Limb (tissue), 2 donors: ENCODE data around the gene ATP5F1E.
"Not testable (repeated sequence)": the region's sequence is repeated elsewhere in the genome, so short reads cannot be mapped to it uniquely, and the experiment has no call there.

Experiments used
- DNase-seq, 2 donors: peaks; one replicate each; pipeline ENCODE4 v3.0.0-alpha.2; 2016; ENCODE audit errors: extremely low spot score in 2 of 2

The ATP5F1E gene

DNA sequence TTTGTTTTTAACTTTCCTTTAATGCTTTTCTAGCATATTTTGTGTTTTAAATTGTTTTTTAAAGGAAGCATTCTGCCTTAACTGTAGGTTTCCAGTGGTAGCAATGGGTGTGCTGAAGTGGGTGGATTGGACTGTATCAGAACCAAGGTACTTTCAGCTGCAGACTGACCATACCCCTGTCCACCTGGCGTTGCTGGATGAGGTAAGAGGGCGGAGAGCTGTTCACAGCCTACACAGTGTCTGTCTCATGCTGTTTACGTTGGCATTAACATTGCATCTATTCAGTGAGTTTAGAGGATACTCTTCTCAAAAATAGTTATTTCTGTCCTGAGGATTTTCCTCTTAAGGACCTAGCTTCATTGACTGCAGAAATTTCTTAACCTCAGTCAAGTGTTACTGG lies 39.2 kb downstream of the ATP5F1E start:
- DNase-seq, result no peak

DNA sequence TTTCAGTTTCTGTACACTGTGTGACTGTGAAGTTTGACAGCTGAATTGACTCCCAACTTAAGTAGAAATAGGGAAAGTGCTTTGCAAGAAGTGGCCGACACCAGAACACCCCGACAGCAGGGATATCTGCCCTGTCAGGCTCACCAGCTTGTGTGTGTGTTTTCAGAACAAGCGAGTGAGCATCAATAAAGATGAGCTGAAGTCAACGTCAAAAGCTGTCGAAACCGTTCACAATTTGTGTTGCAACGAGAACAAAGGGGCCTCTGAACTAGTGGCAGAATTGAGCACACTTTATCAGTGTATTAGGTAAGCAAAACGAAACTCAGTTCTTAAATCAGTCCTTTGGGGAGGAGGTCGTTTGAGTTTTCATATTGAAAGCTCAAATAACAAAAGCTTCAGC lies 40.4 kb downstream of the ATP5F1E start:
- DNase-seq, result peak in 1 of 2 donors; percentile 2

DNA sequence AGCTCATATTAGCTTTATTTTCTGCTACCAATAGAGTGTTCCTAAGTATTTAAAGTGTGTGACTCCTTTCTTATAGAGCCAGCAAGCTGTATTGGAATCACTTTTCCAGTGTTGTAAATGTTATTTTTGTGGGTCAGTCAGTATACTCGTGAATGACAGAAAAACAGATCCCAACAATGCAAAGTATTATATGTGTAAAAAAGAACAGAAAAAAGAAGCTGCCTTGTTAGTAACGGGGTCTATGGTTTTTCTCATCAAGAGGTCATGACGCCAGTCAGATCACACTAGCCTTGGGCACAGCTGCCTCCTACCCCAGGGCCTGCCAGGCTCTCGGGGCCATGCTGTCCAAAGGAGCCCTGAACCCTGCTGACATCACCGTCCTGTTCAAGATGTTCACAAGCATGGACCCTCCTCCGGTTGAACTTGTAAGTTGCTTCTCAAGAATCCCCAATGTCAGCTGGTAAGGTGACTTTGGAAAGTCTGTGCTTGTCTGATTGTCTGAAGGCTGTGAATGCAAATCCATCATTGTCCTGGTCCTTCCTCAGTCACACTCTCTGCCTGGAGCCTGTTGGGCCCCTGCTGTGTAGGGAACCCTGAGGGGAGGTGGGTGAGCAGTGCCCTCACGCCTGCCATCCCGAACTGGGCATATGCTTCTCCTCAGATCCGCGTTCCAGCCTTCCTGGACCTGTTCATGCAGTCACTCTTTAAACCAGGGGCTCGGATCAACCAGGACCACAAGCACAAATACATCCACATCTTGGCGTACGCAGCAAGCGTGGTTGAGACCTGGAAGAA lies 41.3 kb downstream of the ATP5F1E start:
- peak in 1 of 2 donors; percentile 14 for DNase-seq

DNA sequence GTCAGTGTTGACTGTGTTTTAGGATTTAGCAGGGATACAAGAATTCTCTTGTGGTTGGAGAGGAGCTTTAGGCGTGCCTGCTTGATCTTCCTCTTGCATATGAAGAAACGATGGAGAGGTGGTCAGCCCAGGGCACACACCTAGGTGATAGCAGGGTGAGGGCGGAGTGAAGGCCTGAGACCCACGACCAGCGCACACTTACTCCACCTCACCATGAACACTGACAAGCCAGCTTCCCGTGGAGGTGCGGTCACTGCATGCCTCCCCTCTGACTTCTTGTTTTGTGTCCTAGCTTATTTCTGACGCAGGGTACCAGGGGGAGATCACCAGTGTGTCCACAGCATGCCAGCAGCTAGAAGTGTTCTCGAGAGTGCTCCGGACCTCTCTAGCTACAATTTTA lies 42.9 kb downstream of the ATP5F1E start:
- DNase-seq, result peak in 1 of 2 donors; percentile 1

- peak in 1 of 2 donors; percentile 4 for DNase-seq
Measured at GRCh38 chr20:58988565-58988882, 43.6 kb downstream of the ATP5F1E start.

GRCh38 chr20:58987790-58988564 lies 44.2 kb downstream of the ATP5F1E start:
- DNase-seq, result no peak

DNA sequence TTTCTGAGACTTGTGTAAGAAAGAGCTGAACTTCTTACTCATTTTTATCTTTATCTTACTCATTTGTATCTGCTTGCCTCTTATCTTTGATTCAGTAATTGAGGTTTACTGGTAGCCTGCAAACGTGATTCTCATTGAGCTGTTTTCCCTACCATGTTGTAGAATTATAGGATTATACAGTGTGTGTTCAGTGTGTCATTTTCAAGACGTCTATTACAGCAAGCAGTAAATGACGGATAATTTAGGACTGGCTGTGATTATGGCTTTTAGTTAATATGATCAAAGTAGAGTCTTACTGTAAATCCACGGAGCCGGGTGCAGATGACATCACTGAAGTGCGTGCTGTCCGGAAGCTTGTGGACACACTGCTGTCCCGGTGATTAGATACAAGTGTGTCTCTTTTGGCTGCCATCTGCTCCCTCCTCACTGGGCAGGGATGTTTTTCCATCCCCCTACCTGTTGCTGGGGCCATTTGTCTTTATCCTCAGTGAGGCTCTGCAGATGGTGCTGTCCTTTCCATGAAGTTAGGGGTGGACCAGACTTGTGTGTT lies 45.1 kb downstream of the ATP5F1E start:
- DNase-seq, result peak in 1 of 2 donors; percentile 6

DNA sequence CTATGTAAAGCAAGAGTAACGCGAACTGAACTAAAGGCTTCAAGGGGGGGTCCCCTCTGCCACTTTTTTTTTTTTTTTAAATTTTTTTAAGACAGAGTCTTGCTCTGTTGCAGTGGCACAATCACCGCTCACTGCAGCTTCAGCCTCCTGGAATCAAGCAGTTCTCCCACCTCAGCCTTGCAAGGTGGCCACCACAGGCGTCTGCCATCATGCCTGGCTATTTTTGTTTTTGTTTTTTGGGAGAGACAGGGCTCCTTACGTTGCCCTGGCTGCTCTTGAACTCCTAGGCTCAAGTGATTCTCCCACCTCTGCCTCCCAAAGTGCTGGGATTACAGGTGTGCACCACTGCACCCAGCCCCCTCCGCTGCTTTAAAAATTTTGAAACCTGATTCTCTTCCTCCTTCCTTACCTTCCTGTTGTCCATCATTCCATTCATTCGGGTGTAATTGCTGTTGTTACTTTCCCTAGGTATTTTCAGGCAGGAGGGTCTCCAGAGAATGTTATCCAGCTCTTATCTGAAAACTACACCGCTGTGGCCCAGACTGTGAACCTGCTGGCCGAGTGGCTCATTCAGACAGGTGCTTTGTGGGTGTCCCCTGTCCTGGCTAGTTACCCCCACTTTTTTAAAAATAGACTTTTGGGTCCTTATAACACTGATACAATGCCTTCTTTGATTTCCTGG lies 45.7 kb downstream of the ATP5F1E start:
- no peak for DNase-seq

GRCh38 chr20:58985656-58986055 lies 46.5 kb downstream of the ATP5F1E start:
- DNase-seq, result no peak

DNA sequence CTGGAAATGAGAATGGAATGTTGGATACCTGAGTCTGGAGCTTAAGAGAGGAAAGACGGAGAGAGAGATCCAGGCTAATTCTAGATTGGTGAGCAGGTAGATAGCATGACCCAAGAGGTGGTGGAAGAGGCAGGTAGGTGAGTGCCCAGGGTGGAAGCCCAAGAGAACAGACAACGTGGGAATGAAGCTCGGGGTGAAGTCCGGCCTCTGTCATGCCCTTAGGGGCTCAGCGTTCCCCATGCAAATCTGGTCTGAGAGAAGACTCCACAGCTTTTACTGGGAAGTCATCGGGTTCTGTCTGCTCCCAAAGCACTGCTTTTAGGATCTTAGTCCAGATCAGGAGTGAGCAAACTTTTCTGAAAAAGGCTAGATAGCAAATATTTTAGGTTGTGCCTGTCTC lies 47.4 kb downstream of the ATP5F1E start:
- no peak for DNase-seq

DNA sequence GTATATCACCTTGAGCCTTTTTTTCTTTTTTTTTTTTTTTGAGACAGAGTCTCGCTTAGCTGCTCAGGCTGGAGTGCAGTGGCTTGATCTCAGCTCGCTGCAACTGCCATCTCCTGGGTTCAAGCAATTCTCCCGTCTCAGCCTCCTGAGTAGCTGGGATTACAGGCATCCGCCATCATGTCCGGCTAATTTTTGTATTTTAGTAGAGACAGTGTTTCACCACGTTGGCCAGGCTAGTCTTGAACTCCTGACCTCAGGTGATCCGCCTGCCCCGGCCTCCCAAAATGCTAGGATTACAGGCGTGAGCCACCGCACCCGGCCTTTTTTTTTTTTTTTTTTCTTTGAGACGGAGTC lies 49.0 kb downstream of the ATP5F1E start:
- not testable (repeated sequence) for DNase-seq

DNA sequence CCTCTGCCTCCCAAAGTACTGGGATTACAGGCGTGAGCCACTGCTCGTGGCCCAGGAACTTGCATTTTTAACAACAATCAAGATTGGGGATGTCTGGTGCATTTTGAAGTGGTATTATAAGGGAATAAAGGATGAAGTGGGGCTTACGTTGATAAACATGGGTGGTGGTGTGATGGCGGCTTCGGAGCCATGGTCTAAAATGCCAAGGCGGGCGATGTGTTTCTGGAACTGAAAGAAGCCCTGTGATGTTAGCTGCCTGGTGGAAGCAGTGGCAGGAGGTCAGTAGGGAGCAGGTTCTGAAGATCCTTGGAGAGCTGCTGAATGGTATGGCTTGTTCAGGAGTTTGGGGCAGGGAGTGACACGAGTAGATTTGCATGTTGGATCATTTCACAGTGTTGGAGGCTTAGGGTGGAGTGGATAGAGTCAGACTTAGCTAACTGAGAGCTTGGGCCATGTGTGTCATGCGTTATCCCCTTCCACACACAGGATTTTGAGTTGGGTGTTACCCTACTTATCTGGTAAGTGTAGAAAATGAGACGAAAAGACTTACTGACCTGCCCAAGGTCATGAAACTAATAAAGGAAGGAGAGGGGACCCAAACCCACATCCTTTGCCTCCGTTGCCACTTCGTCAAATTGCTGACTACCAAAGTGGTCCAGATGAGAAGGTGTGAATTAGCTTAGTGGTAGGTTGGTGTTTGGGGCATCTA lies 49.6 kb downstream of the ATP5F1E start:
- no peak for DNase-seq

GRCh38 chr20:58981628-58982364 lies 50.3 kb downstream of the ATP5F1E start:
- DNase-seq, result peak; percentile 30 to 49

GRCh38 chr20:58980711-58981627 lies 51.2 kb downstream of the ATP5F1E start, which contains the start of gene NELFCD:
Gene NELFCD, plus strand, starts transcription at chr20:58981256. Its CDS starts 54 bp downstream, at chr20:58981310.
- DNase-seq, result peak; percentile 79 to 96

DNA sequence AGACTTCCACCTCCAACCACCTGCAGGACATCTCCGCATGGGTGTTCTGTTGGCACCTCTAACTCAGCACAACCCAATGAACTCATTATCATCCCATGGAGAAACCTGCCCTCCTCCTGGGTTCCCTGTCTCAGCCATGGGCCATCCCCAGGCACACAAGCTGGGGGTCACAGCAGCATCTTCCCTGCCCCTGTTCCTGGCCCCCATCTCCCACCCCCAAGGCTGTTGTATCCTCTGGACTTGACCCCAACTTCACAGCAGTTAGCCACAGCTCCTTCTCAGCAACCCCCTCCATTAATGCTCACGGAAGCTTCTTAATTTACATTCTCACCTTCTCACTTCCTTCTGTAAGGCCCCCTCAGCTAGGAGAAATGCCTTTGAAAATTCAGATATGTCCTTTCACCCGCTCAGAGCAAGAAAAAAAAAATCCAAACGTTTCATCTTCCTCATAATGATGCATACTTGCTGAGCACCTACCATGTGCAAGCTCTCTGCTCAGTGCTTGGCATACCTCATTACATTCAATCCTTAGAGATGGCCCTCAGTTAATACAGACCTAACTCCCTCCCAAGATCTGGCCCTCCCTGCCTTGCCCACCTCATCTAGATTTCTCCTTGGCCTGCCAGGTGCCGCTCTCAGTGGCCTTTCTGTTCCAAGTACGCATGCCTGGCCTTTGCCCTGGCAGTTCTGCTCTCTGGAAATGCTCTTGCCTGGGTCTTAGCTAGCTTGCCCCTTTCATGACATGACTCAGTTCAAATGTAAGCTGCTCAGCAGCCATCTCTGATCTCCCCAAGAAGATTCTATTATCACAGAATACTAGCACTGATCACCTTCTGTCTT lies 53.6 kb downstream of the ATP5F1E start:
- DNase-seq, result no peak

DNA sequence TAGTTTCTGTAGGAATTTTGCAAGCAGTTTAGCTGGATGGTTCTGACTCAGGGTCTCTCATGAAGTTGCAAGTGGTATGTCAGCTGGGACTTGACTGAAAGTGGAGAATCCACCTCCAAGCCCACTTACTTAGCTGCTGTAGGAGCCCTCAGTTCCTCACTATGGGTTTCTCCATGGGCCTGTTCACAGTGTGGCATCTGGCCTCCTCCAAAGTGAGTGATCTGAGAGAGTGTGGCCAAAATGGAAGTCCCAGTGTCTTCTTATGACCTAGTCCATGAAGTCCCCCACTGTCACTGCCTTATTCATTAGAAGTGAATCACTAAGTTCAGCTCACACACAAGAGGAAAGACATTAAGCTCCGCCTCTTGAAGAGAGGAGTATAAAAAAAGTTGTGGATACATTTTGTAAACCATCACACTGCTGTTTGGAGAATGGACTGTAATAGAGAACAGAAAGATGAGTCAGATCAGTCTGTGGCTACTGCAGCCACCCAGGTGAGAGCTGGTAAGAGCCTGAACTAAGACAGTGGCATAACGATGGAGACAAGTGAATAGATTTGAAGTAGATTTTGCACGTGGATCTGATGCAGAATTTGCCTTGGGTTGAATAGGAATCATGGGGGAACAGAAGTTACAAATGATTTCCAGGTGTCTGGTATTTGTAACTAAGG lies 55.9 kb downstream of the ATP5F1E start:
- no peak for DNase-seq
